ENCODE data around the gene POC1A. TPM values are rescaled to one million over a fixed set of nuclear protein-coding genes. Genes with fewer than 3 reads are reported as not detected.

Gene POC1A
- total RNA-seq, 1 experiment from 2014 or later: 9.8 TPM

- Mint-ChIP-seq H3K4me1 (ENCODE audit: insufficient read depth, unreplicated experiment) (peaks cover 19% of the 10 kb centered on the region), H3K27ac (ENCODE audit: low read depth, unreplicated experiment) (no peak overlapping the region), H3K27me3 (ENCODE audit: insufficient read depth, unreplicated experiment) (no peaks in the 10 kb centered on the region), H3K4me3 (ENCODE audit: unreplicated experiment) (no peak overlapping the region), H3K9me3 (ENCODE audit: unreplicated experiment) (no peaks in the 10 kb centered on the region), H3K36me3 (ENCODE audit: insufficient read depth, unreplicated experiment) (no peaks in the 10 kb centered on the region)
- DNase-seq (ENCODE audit: unreplicated experiment): peak; percentile 75
- BruUV-seq (replicated peaks): no TSS peak
- CTCF ChIA-PET: interaction anchor here (0.5 to 2.6 kb wide), 7 partner anchors 8 to 301 kb away, joined by 3 to 22 read pairs (median 4); no protein-coding TSS in a partner anchor
- no peak for TF ChIP-seq CTCF (IDR thresholded peaks at IDR 0.05; ENCODE audit: unreplicated experiment)
- intact Hi-C loops (cut with micrococcal nuclease): no loop called here
- POLR2A ChIA-PET: interaction anchor here (0.6 to 4.3 kb wide), 7 partner anchors 8 to 101 kb away, joined by 3 to 26 read pairs (median 10); partner anchors contain the start of genes ACY1, DUSP7 and RPL29
Observed at GRCh38 chr3:52038227-52038626, 116.0 kb downstream of the POC1A start.

GRCh38 chr3:52037291-52037690 lies 116.9 kb downstream of the POC1A start:
- ChIA-PET POLR2A (interaction anchor here (0.5 to 4.3 kb wide), 6 partner anchors 9 to 248 kb away, joined by 3 to 26 read pairs (median 13); partner anchors contain the start of genes DUSP7 and RPL29), CTCF (interaction anchor here (0.6 to 2.4 kb wide), 8 partner anchors 16 to 302 kb away, joined by 3 to 22 read pairs (median 4); no protein-coding TSS in a partner anchor)
- H3K27ac Mint-ChIP-seq (ENCODE audit: low read depth, unreplicated experiment): peak overlapping the region; percentile 51
- BruUV-seq (replicated peaks): no TSS peak
- no peak for TF ChIP-seq CTCF (IDR thresholded peaks at IDR 0.05; ENCODE audit: unreplicated experiment)
- no peaks in the 10 kb centered on the region for H3K9me3 Mint-ChIP-seq (ENCODE audit: unreplicated experiment)
- intact Hi-C loops (cut with micrococcal nuclease): no loop called here
- no peaks in the 10 kb centered on the region for H3K36me3 Mint-ChIP-seq (ENCODE audit: insufficient read depth, unreplicated experiment)
- H3K27me3 Mint-ChIP-seq (ENCODE audit: insufficient read depth, unreplicated experiment): no peaks in the 10 kb centered on the region
- no peak for DNase-seq (ENCODE audit: unreplicated experiment)
- H3K4me1 Mint-ChIP-seq (ENCODE audit: insufficient read depth, unreplicated experiment): peaks cover 15% of the 10 kb centered on the region
- no peak overlapping the region for H3K4me3 Mint-ChIP-seq (ENCODE audit: unreplicated experiment)

GRCh38 chr3:52036829-52037228 lies 117.4 kb downstream of the POC1A start:
- no TSS peak for BruUV-seq (replicated peaks)
- Mint-ChIP-seq H3K36me3 (ENCODE audit: insufficient read depth, unreplicated experiment) (no peaks in the 10 kb centered on the region), H3K4me1 (ENCODE audit: insufficient read depth, unreplicated experiment) (peaks cover 15% of the 10 kb centered on the region), H3K4me3 (ENCODE audit: unreplicated experiment) (no peak overlapping the region), H3K9me3 (ENCODE audit: unreplicated experiment) (no peaks in the 10 kb centered on the region), H3K27ac (ENCODE audit: low read depth, unreplicated experiment) (peak overlapping the region; percentile 51), H3K27me3 (ENCODE audit: insufficient read depth, unreplicated experiment) (no peaks in the 10 kb centered on the region)
- POLR2A ChIA-PET: interaction anchor here (0.5 to 4.3 kb wide), 4 partner anchors 10 to 248 kb away, joined by 3 to 26 read pairs (median 16); partner anchors contain the start of gene RPL29
- no peak for TF ChIP-seq CTCF (IDR thresholded peaks at IDR 0.05; ENCODE audit: unreplicated experiment)
- peak; percentile 41 for DNase-seq (ENCODE audit: unreplicated experiment)
- CTCF ChIA-PET: interaction anchor here (0.6 to 2.4 kb wide), 14 partner anchors 15 to 1073 kb away, joined by 3 to 22 read pairs (median 4); no protein-coding TSS in a partner anchor
- intact Hi-C loops (cut with micrococcal nuclease): no loop called here

- Mint-ChIP-seq H3K4me1 (ENCODE audit: insufficient read depth, unreplicated experiment) (peaks cover 16% of the 10 kb centered on the region), H3K36me3 (ENCODE audit: insufficient read depth, unreplicated experiment) (no peaks in the 10 kb centered on the region), H3K27me3 (ENCODE audit: insufficient read depth, unreplicated experiment) (no peaks in the 10 kb centered on the region), H3K27ac (ENCODE audit: low read depth, unreplicated experiment) (no peak overlapping the region), H3K9me3 (ENCODE audit: unreplicated experiment) (no peaks in the 10 kb centered on the region), H3K4me3 (ENCODE audit: unreplicated experiment) (no peak overlapping the region)
- no TSS peak for BruUV-seq (replicated peaks)
- ChIA-PET CTCF (interaction anchor here (0.6 to 2.4 kb wide), 14 partner anchors 15 to 1073 kb away, joined by 3 to 22 read pairs (median 4); no protein-coding TSS in a partner anchor), POLR2A (interaction anchor here (0.6 to 4.3 kb wide), 4 partner anchors 10 to 61 kb away, joined by 3 to 26 read pairs (median 16); partner anchors contain the start of gene RPL29)
- no peak for TF ChIP-seq CTCF (IDR thresholded peaks at IDR 0.05; ENCODE audit: unreplicated experiment)
- intact Hi-C loops (cut with micrococcal nuclease): no loop called here
- DNase-seq (ENCODE audit: unreplicated experiment): no peak
Observed at GRCh38 chr3:52036222-52036694, 118.0 kb downstream of the POC1A start.

Measured in MCF 10A (cell line).